SK-N-DZ (cell line): ENCODE measurements around the gene CEP152.
"Not testable (repeated sequence)": the region's sequence is repeated elsewhere in the genome, so short reads cannot be mapped to it uniquely, and the experiment has no call there.

Experiments used
- DNase-seq: peaks from one replicate; pipeline ENCODE4 v3.0.0-alpha.2; 2015; ENCODE audit warnings: low spot score

CEP152 gene

DNA sequence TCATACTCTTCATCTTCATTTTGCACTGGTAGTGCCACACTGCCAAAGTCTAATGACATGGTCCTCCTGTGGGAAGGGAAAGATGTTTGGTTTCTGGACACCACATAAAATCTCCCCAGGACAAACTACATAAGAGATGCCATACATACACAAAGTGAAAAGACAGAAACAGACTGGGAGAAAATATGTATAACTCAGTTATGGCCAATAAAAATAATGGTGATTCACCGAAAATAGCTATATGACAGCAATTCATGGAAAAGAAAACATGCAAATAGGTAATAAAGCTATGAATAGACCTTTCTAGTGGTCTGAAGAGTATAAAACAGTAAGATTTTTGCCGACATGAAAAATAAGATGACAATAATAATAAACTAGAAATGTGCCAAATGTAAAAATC lies 5.3 kb downstream of the CEP152 start:
- no peak for DNase-seq

DNA sequence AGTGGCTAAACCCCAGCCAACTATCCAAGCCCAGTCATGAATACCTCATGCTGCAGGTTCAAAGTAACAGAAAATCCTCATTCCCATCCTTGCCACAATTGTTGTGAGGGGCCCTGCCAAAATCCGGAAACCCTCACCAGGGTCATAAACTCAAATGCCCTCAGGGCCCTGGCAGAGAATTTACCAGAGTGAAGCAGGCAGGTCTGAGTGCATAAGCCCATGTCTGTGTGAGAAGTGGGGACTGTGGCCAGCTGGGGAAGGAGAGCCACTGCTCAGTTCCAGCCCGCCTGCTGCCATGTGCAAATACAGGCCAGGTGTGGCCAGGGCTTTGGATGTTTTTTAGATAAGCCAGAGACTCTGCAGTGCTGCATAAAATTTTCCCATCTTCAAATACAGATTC lies 7.0 kb downstream of the CEP152 start:
- DNase-seq: no peak

DNA sequence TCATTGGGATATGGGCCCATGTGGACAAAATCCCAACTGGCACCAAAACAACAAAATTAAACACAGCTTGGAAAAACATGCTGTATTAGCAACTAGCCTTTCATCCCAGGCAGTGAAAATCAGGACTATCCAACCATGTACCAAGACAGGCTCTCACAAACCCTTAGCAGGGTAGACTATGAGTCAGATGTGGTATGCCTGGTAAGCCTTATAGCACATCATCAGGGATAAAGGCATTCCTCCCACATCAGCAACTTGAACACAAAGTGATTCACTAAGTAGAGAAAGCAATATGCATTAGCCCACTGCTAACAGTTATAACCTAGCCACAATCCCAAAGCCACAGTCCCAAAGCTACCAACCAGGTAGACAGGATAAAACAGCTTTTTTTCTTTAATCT lies 8.0 kb downstream of the CEP152 start:
- no peak for DNase-seq

DNA sequence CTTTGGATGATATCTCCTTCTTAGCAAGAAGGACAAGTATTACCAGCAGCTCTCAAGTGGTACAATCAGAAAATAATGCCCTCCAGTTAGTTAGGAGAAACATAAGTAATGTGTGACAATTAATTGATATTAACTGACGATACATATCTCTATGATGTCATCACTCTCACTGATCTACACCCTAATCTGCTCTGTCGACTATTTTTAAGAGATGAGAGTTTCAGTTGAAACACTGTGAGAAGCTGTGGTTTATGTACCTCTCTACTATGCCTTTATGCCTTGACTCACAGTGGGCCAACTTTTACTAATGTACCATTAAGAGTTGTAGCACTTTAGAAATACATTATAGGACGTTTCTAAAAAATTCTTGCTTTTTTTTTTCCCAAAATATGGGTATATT lies 8.6 kb downstream of the CEP152 start:
- DNase-seq: no peak

DNA sequence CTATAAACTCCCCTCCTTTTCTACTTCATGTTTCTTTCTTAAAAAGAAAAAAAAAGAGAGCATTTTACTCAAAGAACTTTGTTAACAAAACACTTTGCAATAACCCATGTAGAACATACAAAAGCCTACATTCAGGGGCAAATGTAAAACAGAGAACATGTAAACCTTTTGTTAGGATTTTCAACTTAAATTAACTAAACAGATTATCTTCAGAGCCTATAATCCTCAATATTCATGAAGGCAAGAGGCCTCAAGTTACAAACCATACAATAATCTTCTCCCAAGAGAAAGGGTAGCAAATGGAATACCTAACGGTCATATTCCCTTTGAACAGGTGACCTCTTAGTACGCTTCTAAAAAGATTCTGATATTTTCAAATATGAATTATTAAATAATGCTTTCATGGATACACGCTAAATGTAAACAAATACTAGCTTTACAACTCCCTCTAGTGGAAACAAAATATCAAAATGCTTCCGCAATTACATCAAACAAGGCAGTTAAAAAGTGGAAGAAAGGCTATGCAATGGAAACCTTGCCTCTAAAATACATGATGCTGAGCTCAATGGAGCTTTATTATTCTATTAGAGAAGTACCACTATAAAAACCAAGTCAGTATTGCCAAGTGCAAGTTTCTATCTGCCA lies 9.9 kb downstream of the CEP152 start:
- DNase-seq: no peak

DNA sequence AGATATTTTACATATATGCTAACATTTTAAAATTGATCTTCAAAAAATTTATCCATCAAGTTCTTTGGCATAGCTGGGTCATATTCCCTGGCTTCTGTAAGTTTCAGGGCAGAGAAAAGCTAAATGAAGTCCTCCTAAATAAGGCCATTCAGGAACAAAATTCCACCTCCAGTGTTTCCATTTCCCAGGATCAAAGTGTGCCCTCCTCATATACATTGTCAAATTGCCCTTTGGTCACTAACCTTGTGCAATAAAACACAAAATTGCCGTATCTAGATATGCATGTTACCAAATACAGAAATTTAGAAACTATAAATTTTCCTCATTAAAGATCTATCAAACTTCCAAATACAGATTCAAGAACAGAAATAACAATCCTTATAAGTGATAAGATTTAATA lies 10.6 kb downstream of the CEP152 start:
- DNase-seq: no peak

DNA sequence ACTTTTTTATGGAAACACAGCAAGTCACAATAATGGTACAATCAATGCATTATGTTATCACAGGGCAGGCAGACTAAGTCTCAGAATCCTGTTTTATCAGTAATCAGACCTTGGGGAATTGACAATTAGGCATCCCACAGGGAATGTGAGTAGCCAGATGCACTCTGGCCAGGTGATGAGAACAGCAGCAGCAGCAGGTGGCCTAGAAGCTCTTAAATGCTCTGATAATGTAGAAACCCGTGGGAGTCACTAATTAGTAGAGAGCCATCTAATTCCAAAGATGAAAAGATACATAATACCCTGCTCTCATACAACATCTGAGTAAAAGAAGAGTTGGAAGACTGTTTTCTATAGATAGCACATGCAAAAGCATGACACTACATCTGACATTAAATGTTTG lies 12.6 kb downstream of the CEP152 start:
- peak; percentile 92 for DNase-seq

DNA sequence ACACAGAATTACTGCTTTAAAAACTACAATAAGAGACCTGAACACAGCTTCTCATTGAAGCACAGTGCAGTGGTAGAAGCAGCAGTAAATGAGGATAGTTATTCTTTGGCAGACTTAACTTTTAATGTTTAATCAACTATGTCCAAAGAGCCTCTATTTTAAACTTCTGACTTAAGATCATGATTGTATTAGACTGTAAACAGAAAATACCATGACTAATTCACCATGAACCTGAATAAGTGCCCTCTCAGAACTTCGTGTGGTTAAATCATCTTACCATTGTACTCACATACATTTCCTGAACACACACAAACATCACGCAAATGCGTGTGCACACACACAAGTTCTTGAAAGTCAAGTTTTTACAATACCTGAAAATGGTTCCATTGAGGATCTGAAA lies 13.9 kb downstream of the CEP152 start:
- no peak for DNase-seq

DNA sequence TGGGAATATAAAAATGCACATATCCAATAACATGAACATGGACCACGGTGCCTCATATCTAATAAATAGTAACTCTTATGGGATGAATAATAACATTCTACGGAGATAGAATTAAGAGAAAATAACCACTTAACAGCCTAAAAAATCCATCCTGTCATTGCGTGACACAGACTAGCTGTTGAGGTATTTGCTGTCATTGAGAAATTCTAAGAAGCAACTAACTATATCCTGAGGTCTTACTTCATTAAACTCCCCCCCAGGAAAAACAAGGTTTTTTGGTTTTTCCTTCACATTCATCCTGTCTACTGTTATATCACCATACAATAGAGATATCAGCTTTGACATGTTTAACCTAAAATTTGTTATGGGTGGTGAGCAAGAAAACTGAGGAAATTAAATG lies 14.3 kb downstream of the CEP152 start:
- no peak for DNase-seq

DNA sequence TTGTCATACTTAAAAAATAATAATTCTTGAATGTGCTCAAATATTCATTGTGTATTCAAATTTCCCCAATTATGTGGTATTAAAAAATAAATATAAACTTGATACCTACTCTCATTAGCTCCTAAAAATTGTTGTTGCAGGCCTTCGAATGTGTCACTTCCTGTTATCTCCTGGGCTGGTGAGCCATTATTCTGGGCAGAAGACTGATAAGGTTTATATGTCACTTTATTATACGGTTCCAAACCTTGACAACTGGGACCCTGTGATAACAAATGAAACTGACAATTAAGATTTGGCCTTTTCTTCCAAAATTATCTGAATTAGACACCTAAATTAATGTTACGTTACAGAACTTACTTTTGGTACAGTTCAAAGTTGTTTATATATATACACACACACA lies 15.0 kb downstream of the CEP152 start:
- DNase-seq: no peak

DNA sequence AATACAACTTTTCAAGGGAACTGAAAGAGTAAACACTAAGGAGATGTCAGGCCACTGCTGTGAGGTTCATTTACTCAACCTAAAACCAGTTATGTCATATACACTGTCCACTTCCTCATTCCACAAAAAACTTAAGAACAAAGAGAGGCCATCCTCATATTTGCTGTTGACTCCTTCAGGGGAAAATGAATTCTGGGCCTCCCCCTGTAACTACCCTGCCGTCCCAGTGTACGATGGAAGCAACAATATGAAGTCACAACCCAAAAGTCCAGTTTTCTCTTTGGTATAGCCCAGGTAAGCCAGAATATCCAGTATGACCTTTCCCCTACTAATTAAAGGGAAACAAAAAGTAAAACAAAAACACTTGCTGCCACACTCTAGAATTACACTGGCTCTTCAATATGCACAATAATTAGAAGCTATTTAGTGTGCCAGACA lies 16.2 kb downstream of the CEP152 start:
- DNase-seq: no peak

DNA sequence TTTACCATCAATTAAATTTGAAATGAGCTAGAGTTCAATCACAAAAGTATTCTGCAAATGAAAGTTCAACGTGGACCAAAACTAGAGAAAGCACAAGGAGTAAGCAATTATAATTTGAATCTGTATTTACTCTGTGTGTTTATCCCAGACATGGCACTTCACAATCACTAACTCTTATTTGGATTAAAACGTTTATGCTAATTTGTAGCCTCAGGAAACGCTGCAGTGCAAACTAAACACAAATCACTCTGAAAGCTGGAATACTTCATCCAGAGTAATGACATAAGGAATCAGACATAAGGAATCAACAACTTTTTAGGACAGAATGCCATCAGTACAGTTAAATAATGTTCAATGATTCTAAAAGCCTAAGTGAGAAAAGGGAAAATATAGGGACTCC lies 18.5 kb downstream of the CEP152 start:
- DNase-seq: no peak

DNA sequence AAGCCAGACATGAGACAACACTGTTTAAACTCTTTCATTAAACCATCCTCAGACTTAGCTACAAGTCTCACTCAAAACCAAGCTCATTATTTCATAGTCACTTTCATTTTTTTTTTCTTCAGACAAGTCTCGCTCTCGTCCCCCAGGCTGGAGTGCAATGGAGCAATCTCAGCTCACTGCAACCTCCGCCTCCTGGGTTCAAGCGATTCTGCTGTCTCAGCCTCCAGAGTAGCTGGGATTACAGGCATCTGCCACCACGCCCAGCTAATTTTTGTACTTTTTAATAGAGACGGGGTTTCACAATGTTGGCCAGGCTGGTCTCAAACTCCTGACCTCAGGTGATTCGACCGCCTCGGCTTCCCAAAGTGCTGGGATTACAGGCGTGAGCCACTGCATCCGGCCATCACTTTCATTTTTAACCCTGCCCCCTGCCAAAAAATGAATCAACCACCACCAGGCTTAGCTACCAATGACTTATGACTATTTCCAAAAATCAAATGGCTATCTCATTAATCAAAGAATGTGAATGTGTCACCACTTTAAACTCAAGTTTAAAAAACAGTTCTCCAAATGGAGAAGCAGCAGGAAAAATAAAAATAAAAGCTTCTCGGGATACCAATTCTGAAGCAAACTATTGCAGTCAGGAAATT lies 20.3 kb downstream of the CEP152 start:
- DNase-seq: not testable (repeated sequence)

DNA sequence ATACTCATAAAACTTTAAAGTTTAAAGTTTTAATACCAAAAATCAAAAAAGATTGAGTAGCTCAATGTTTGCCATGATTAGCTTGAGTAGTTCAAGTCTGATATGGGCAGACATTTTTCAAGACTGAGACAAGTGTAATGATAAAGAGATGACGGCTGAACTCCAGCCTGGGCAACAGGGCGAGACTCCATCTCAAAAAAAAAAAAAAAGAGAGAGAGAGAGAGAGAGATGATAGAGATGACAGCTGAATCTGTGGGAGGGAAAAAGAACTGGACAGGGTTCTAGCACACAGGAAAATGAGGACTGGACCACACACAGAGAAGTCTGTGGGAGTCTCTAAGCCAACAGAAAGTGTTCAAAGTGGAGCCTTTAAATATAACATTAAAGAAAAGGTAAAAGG lies 25.2 kb downstream of the CEP152 start:
- DNase-seq: no peak

DNA sequence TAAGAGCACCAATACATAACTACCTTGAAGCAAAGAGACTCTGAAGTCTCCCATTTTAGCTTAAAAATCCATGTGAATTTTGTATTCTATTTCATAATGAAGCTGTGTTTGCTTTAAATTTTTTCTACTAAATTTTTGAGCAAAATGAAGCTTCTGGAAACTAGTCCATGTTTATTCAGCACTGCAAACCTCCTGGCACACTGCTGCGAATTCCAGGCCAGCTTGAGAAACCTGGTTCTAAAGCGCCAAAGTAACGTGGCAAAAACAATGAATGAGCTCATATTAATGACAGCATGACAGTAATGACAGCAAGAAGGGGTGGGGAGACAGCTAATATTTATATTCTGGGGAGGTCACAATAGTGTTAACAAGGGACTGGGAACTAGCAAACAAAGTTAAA lies 25.7 kb downstream of the CEP152 start:
- DNase-seq: no peak

DNA sequence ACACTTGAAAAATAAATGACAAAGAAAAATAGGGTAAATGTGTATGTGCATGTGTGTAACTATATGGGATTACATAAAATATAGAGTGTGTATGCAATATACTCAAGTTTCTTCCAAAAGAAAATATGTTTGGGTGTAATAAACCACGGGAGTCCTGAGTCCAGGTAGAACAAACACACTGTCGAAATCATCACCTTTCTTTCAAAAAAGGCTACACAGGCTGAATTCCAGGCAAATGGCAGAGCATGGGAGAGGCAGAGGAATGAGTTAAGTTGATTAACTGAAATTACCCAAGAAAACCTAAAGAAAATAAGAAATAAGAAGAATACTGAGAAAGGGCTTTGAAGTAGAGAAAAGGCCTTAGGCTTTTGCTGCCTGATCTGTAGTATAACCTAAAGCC lies 26.1 kb downstream of the CEP152 start:
- DNase-seq: no peak

DNA sequence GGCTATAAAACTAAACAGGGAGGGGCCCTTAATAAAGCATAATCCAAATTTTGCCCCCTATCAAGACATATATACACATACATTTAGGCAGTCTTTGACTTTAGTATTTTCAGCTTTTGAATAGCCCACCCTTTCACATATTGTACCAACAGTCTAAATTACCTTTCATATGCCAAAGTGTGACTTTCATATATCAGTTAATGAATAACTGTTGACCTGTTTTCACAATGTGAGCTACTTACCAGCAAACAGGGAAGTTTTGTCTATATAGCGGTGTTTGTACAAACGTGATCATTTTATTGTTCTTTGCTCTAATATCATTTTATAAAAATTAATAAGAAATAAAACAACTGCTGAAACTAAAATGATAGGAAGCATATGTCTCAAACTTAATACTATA lies 28.0 kb downstream of the CEP152 start:
- DNase-seq: no peak

DNA sequence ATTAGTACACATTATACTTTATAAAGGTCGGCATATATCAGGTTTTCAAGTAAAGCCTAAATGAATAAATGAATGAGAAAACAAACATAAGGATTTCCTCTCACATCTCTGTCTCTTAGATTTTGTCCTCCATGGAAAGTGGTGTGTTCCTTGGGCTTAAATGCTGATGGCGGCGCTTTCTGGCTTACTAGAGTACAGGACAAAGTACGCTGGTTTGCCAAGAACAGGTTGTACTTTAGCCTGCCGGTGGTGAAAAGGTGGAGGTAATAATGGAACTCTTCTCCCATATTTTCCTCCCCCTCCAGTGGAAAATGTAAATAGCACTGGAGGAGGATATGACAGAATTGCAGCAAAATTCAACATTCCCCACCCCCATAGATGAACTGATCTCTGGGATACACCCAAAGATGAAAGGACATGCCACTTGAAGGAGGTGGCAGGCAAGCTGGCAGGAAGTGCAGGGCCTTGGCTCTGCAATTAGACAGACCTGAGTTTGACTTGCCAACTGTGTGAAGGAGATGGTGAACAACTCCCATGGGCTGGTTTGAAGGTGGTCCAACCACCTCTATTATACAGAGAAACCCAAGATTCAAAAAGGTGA lies 29.3 kb downstream of the CEP152 start:
- no peak for DNase-seq

DNA sequence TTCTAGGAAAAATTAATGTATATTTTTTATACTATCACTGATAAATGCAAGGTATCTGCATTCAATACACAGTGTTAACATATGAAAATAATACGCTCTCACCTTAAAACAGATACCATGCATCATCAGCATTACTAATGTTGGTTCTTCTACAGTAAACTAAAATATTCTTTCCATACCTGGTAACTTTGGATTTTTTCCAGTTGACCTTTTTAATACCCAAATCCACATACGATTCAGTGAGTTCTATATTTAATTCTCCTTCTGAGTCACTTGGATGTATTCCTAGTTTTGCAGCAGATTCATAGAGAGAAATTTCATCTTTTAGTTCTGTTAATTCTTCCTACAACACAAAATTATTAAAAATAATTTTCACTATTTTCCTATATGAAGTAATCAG lies 29.9 kb downstream of the CEP152 start:
- DNase-seq: no peak

DNA sequence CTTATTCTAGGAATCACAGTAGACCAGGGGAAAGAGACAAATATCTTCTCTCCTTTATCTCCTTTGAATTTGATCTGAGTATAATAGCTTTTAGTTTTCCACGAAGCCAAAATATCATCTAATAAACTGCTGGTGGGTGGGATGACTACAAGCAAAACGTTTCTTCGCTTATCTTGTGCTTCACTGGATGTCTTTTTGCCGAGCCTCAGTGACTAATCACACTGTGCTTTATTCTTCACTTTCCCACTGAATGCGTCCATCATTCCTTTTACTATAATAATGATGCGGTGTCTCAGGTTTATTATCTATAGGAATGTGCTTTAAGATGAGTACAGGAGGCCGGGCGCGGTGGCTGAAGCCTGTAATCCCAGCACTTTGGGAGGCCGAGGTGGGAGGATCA lies 32.5 kb downstream of the CEP152 start:
- DNase-seq: no peak

DNA sequence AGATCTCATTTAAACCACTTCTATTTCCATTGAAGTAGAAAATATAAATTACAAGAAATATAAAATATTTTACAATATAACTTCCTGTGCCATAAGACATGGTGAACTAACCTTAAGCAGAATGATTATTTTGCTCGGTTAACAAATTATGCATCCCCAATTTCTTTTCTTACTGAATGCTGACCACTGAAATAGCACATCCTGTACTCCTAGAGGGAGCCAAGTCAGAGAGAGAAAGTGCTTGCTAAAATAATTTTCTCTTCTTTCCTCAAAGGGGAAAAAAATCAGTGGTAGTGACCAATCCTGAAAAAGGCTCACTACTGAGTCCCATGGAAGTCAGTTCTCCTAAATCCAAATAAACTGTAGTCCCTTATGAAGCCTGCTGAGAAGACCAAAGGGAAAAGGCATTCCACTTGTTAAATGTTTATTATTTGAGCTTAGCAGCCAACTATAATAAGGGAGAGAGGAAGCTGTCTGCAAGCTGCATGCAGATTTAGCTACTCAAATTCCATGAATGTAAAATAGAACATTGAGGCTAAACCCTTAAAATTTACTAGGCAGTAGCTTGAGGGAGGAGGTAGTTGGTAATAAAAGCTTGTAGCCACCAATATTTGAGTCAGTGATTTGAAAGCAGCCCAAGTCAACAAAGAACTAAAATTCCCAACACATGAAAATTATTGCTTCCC lies 33.1 kb downstream of the CEP152 start:
- DNase-seq: no peak

DNA sequence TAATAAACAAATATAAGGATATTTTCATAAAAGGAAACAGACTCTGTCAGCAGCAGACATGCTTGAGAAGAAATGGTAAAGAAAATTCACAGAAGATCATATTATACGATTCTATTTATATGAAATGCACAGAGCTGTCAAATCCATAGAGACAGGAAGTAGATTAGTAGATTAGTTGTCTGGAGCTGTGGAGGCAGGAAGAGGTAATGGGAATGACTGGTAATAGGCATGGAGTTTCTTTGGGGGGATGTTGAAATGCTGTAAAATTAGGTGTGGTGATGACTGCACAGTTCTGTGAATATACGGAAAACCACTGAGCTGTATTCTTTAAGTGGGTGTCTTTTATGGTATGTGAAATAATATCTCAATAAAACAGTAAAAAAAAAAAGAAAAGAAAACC lies 35.3 kb downstream of the CEP152 start:
- no peak for DNase-seq

DNA sequence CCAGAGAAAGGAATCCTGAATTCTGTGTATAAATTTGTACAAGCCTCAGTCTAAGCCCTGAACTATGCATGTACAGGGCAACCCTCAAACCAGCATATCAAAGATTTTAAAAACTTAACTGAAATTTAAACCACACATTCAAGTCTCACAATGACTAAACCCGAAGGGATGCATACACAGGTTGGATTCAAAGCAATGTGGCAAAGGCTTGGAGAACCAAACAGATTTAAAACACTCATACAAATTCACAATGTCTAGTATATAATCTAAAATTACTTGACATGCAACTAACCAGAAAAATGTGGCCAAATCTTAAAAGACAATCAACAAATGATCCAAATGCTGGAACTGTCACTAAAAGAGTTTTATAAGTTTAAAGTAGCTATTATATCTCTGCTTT lies 36.4 kb downstream of the CEP152 start:
- DNase-seq: no peak
